ENCODE results near the gene BAIAP3. TPM values are rescaled to one million over a fixed set of nuclear protein-coding genes. Genes with fewer than 3 reads are reported as not detected.

Gene BAIAP3
- total and polyA plus RNA-seq, 2 donors (not counting 3 experiments of a cell fraction or from before 2014, with no cell fraction given), result 0.36 to 0.66 TPM

DNA sequence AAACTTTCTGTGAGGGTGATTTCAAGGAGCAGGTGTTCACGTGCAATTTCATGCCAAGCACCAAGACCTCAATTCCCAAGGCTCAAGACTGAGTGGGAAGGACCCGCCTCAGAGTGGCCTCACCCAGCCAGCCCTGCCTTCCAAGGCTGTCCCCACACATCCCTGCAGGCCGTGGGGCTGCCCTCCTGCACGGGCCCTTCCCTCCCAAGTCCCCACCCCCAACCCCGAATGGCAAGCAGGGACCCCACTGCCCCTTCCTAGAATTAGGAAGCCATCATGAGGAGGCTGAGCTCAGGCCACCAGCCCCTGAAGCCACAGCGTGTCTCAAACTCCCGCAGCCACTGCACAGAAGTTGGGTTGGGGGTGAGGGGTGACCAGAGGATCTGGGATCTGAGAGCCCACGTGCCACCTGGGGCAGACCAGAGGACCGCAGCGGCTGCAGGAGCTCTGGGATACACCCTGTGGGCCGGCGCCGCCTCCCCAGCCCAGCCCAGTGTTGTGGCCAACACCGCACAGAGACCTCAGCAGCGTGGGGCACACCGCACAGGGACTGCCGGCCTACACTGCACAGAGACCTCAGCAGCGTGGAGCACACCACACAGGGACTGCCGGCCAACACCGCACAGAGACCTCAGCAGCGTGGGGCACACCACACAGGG, 39.0 kb downstream of the BAIAP3 start:
- CTCF ChIA-PET, result no interaction called here
- H3K9me3 ChIP-seq (replicated peaks; ENCODE audit: control insufficient read depth, insufficient read depth, low read length), result no peaks in the 10 kb centered on the region
- no peak overlapping the region for H2AFZ ChIP-seq (ENCODE audit: low read depth, low read length)
- peaks cover 0 to 3% of the 10 kb centered on the region in 2 experiments for H3K36me3 ChIP-seq (ENCODE audit: control insufficient read depth in 2 of 2, extremely low read depth in 1 of 2, insufficient read depth in 2 of 2, low read length in 2 of 2)
- no peak overlapping the region for H3K4me3 ChIP-seq (replicated peaks in 1 of 3; ENCODE audit: insufficient read depth in 1 of 3, low read depth in 1 of 3, low read length in 3 of 3)
- no peaks in the 10 kb centered on the region for H4K20me1 ChIP-seq (replicated peaks; ENCODE audit: control insufficient read depth, extremely low read depth, insufficient read depth, low read length)
- POLR2A ChIA-PET, result no interaction called here
- no peak overlapping the region for H3K9ac ChIP-seq (replicated peaks; ENCODE audit: extremely low read depth, insufficient read depth, low read length)
- H3K4me1 ChIP-seq (ENCODE audit: control insufficient read depth, extremely low read depth, insufficient read depth, low read length), result no peaks in the 10 kb centered on the region
- H3K27me3 ChIP-seq (ENCODE audit: control insufficient read depth in 2 of 2, insufficient read depth in 2 of 2, low read length in 2 of 2), result no peaks in the 10 kb centered on the region
- BruUV-seq (replicated peaks), result no TSS peak
- dilution Hi-C loops (cut with MboI; ENCODE audit: extremely low pct_ligation_motif_present, low sequenced_read_pairs) (no loop called here), intact Hi-C loops (cut with micrococcal nuclease) (no loop called here)
- FAIRE-seq (no peak), DNase-seq (ENCODE audit: low read depth, low spot score) (no peak)
- no peak overlapping the region for H3K4me2 ChIP-seq (ENCODE audit: insufficient read depth, low read length)
- H3K79me2 ChIP-seq (ENCODE audit: control insufficient read depth, insufficient read depth, low read length), result peaks cover 6% of the 10 kb centered on the region
- no peaks in the 10 kb centered on the region for H3K9me1 ChIP-seq (replicated peaks; ENCODE audit: control insufficient read depth, extremely low read depth, insufficient read depth, low read length)
- TF ChIP-seq GATA2 (IDR thresholded peaks at IDR 0.05; ENCODE audit: insufficient read depth, insufficient read length, low read depth, low read length) (no peak), MYC (IDR thresholded peaks at IDR 0.05; ENCODE audit: low read depth, low read length) (no peak), POLR2A (IDR thresholded peaks at IDR 0.05; ENCODE audit: low read depth, low read length) (no peak), JUN (IDR thresholded peaks at IDR 0.05; ENCODE audit: borderline replicate concordance, insufficient read depth, insufficient read length, low read depth) (no peak)
- no peak overlapping the region for H3K27ac ChIP-seq (ENCODE audit: insufficient read depth, low read depth, low read length)

DNA sequence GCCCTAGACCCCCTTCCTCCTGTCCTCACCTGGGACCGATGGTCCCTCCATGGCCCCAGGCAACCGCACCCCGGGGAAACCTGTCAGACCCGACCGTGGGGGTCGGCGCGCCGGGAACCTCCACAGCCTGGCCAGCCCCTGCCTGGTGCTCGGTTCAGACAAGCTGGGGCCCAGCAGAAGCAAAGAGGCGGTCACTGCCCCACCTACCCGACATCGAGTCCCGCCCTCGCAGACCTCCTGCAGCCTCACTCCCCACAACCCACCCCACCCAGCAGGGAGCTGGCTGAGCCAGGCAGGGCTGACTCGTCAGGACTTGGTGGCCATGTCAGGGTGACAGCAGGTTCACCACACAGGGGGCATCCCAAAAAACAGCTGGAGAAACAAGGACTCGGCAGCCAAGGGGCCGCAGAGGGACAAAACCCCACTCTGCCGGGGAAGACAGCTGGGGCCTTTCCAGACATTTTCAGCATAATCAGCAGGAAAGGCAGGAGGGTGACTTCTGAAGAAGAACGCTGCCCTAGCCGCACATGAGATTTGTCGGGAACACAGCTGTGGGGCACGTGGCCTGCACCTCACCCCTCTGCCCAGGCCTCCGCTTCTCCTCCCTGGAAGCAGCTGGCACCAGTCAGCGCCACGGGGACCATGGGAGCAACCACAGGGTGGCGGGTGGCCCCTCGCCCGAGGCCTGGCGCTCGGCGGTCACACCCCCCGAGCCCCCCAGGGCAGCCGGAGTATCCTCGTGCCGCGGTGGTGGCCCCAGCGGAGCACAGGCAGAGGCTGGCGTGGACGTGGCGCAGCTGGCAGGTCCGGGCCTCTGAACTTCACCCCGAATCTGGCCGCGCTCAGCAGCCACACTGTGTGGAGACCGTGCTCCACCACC, 41.2 kb downstream of the BAIAP3 start:
- intact Hi-C loops (cut with micrococcal nuclease), result loop anchor here (5.0 kb wide), 1 partner anchor 333 kb away; the partner anchor contains the start of gene MAPK8IP3
- Histone ChIP-seq H3K4me2 (ENCODE audit: insufficient read depth, low read length) (no peak overlapping the region), H3K4me3 (replicated peaks in 1 of 3; ENCODE audit: insufficient read depth in 1 of 3, low read depth in 1 of 3, low read length in 3 of 3) (no peak overlapping the region), H3K27me3 (ENCODE audit: control insufficient read depth in 2 of 2, insufficient read depth in 2 of 2, low read length in 2 of 2) (no peaks in the 10 kb centered on the region), H3K79me2 (ENCODE audit: control insufficient read depth, insufficient read depth, low read length) (peaks cover 24% of the 10 kb centered on the region), H4K20me1 (replicated peaks; ENCODE audit: control insufficient read depth, extremely low read depth, insufficient read depth, low read length) (no peaks in the 10 kb centered on the region), H3K36me3 (ENCODE audit: control insufficient read depth in 2 of 2, extremely low read depth in 1 of 2, insufficient read depth in 2 of 2, low read length in 2 of 2) (peaks cover 0 to 3% of the 10 kb centered on the region in 2 experiments), H3K27ac (ENCODE audit: insufficient read depth, low read depth, low read length) (no peak overlapping the region), H3K4me1 (ENCODE audit: control insufficient read depth, extremely low read depth, insufficient read depth, low read length) (peaks cover 12% of the 10 kb centered on the region), H3K9me3 (replicated peaks; ENCODE audit: control insufficient read depth, insufficient read depth, low read length) (no peaks in the 10 kb centered on the region), H3K9me1 (replicated peaks; ENCODE audit: control insufficient read depth, extremely low read depth, insufficient read depth, low read length) (no peaks in the 10 kb centered on the region), H3K9ac (replicated peaks; ENCODE audit: extremely low read depth, insufficient read depth, low read length) (no peak overlapping the region), H2AFZ (ENCODE audit: low read depth, low read length) (no peak overlapping the region)
- CTCF ChIA-PET, result interaction anchor here (1.9 kb wide), 1 partner anchor 10 kb away, joined by 13 read pairs; no protein-coding TSS in a partner anchor
- TF ChIP-seq FOS (IDR thresholded peaks at IDR 0.05; ENCODE audit: borderline replicate concordance, insufficient read depth, low read length) (no peak), POLR2A (IDR thresholded peaks at IDR 0.05; ENCODE audit: low read depth, low read length) (no peak), EZH2 (IDR thresholded peaks at IDR 0.05; ENCODE audit: borderline replicate concordance, low read depth, low read length, severe bottlenecking) (no peak), GATA2 (IDR thresholded peaks at IDR 0.05; ENCODE audit: insufficient read depth, insufficient read length, low read depth, low read length) (no peak), JUN (IDR thresholded peaks at IDR 0.05; ENCODE audit: borderline replicate concordance, insufficient read depth, insufficient read length, low read depth) (no peak), MYC (IDR thresholded peaks at IDR 0.05; ENCODE audit: low read depth, low read length) (no peak), POLR2AphosphoS5 (IDR thresholded peaks at IDR 0.05; ENCODE audit: insufficient read depth, low read depth, low read length) (no peak)
- TF ChIP-seq, protein P1, sequence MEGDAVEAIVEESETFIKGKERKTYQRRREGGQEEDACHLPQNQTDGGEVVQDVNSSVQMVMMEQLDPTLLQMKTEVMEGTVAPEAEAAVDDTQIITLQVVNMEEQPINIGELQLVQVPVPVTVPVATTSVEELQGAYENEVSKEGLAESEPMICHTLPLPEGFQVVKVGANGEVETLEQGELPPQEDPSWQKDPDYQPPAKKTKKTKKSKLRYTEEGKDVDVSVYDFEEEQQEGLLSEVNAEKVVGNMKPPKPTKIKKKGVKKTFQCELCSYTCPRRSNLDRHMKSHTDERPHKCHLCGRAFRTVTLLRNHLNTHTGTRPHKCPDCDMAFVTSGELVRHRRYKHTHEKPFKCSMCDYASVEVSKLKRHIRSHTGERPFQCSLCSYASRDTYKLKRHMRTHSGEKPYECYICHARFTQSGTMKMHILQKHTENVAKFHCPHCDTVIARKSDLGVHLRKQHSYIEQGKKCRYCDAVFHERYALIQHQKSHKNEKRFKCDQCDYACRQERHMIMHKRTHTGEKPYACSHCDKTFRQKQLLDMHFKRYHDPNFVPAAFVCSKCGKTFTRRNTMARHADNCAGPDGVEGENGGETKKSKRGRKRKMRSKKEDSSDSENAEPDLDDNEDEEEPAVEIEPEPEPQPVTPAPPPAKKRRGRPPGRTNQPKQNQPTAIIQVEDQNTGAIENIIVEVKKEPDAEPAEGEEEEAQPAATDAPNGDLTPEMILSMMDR (IDR thresholded peaks at IDR 0.05; ENCODE audit: extremely low read depth in 1 of 2, insufficient read depth in 1 of 2, low read depth in 1 of 2, low read length in 2 of 2), result no peak
- TF ChIP-seq, protein P2, sequence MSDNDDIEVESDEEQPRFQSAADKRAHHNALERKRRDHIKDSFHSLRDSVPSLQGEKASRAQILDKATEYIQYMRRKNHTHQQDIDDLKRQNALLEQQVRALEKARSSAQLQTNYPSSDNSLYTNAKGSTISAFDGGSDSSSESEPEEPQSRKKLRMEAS (IDR thresholded peaks at IDR 0.05; ENCODE audit: insufficient read depth, insufficient read length), result no peak
- BruUV-seq (replicated peaks), result no TSS peak
- POLR2A ChIA-PET, result no interaction called here
- FAIRE-seq, result no peak
- dilution Hi-C loops (cut with MboI; ENCODE audit: extremely low pct_ligation_motif_present, low sequenced_read_pairs), result no loop called here
- no peak for DNase-seq (ENCODE audit: low read depth, low spot score)
